KBM-7 (cell line): ENCODE data around the gene RANBP6.
A peak's percentile ranks its signal among the peaks of the same experiment; 100 is the strongest.
"Not testable (repeated sequence)": the region's sequence is repeated elsewhere in the genome, so short reads cannot be mapped to it uniquely, and the experiment has no call there.

Source experiments
- DNase-seq: peaks from one replicate; pipeline ENCODE4 v3.0.0-alpha.2; 2015
- in situ Hi-C: fragments of 300-500 bp; cut with MboI; formaldehyde crosslinking; loops from 2 replicates; pipeline ENCODE4 v1.14.3; 2020; ENCODE audit warnings: low sequenced_read_pairs, low pct_unique_long_range_greater_than_20kb, mixed read lengths

RANBP6 gene

DNA sequence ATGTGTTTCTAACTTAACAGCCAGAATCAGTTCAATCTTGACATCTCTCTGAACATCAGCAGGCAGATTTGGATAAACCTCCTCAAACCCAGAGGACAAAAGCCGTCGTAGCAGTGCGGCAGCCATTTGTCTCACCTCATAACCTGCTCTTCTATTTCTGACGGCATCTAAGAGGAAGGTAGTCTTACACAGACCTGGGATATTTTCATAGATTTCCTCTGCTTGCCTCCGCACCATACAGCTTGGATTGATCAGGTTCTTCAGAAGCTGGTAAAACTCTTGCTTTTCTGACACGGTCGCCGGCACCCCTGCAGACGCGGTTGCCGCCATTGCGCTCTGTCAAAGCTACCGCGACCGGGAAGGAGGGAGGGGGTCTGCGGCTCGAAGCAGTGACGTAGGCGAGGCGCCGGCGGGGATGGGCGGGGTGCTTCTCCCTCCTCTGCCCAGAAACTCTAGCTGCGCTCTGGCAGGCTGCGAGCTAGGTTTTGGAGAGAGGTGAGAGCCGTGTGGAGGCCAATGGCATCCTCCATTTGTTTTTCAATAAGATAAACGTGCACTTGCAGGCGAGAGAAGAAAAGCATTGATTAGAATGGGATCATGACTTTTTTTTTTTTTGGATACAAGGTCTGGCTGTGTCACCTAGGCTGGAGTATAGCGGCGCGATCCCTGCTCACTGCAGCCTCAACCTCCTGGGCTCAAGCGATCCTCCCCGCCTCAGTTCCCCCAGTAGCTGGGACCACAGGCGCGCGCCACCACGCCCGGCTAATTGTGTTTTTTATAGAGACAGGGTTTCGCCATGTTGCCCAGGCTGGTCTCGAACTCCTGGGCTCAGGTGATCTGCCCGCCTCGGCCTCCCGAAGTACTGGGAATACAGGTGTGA is at the start of gene RANBP6:
Gene RANBP6 (minus strand): TSS at position 347 of the 880 bp plus-strand sequence. CDS start 17 bp downstream, at position 330.
- peak; percentile 92 for DNase-seq
- in situ Hi-C loops = no loop called here

GRCh38 chr9:6063146-6063545 is 47.7 kb upstream of the RANBP6 start:
- in situ Hi-C loops, DNase-seq: not testable (repeated sequence)

DNA sequence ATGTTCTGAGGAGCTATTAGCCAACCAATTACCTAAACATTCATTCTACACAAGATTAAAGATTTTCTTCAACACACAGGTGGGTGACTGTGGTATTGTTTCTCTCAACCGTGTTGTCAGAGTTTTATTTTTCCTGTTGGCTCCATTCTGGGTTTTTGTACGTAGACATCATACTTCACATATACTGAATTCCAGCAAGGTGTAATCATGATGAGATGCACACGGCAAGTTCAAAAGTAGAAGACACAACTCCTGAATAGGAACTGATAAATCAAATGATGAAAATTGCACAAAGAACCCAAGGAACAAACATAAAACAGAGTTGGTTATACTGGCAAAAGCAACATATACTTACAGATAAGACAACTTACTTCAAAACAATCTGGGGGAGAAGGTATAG is 40.2 kb upstream of the RANBP6 start:
- in situ Hi-C loops = no loop called here
- no peak for DNase-seq

DNA sequence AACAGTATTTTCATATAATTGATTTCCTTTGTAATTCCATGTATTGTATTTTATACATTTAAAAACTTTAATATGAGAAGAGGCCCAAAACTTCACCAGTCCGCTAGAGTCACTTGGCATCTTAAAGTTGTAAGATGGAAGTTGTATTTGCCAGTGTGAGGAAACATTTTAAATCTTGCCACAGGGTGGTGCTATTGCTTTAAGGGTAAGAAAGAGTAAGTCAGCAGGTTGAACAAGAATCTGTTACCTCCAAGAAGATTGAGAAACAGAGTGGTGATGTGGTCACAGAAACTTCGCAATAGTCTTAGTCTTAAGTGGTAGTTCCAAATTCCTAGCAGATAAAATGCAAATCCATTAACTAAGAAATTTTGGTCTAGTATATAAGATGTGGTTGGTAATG is 39.8 kb upstream of the RANBP6 start:
- peak; percentile 92 for DNase-seq
- in situ Hi-C loops = no loop called here

DNA sequence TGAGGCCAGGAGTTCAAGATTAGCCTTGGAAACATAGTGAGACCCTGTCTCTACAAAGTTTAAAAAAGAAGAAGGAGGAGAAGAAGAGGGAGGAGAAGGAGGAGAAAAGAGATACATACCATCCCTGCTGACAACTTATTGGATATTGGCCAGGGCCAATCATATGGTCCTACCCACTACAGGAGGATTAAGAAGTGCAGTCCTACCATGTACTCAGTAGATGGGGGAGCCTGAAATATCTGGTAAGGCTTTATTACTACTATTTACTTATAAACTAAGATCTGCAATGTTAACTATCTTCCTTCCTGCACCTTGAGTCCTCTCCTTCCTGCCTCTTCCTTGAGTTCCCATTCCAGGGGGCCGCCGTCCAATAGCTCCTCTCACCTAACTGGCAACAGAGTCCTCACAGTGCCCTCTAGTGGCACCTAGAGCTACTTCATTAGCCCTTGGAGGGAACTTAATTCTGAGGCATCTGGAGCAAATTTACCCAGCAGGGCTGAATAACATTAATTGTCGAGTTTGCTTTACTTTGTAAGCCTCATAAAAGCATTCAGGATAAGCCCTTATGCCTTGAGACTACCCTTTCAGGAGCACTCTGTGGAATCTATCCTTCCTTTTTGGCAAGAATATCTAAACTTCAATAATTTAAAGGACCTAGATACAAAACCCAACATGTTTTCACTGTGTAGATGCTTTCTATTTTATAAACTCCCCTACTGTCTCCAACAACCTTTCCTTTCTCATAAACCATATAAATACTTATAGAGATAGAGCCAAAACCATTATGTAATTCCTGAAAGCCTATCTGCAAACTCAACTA is 39.1 kb upstream of the RANBP6 start:
- peak; percentile 78 for DNase-seq
- in situ Hi-C loops = no loop called here

DNA sequence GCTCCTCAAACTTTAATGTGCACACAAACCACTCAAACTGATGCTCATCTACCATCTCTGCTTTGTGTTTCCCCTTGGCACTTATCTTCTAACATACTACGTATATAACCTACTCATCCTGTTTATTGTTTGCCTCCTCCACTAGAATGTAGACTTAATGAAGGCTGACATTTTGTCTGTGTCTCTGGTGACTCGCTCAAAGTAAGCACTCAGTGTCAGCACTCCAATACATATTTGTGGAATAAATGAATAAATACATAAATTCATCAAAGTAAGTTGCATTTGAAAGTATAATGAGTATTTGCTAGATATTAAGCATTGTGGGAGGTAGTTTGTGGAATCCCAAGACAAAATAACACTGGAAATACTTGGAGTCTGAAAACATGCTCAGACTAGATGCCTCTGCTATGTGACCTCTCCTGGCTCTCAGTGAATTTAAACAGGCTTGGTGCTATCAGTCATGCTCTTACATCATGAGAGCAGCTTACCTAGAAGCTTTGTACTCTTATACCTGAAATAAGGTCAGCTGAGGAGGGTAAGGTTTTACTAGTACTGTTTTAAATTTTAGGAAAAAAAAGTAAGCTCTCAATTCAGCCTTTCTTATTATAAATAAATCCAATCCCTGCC is 37.0 kb upstream of the RANBP6 start:
- in situ Hi-C loops = no loop called here
- no peak for DNase-seq

GRCh38 chr9:6051511-6051950 is 36.1 kb upstream of the RANBP6 start:
- in situ Hi-C loops = no loop called here
- no peak for DNase-seq

- in situ Hi-C loops = no loop called here
- DNase-seq = peak; percentile 74
These were observed 34.4 kb upstream of the RANBP6 start for GRCh38 chr9:6049798-6050197.

DNA sequence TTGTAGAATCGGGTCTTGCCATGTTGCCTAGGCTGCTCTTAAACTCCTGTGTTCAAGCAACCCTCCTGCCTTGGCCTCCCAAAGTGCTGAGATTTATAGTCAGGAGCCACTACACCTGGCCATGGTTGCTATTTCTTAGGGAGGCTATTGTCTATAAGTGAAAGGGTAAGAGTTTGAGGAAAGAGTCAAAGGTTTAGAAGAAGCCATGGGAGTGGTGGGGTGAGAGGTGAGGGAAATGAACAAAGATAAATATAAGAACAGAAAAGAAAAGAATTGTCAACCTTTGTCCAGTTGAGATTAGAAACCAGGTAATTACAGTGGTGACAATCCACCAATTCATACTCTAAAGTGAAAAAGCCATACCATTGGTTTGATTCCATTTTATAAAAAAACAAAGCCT is 32.6 kb upstream of the RANBP6 start:
- in situ Hi-C loops = no loop called here
- no peak for DNase-seq

GRCh38 chr9:6047020-6047419 is 31.6 kb upstream of the RANBP6 start:
- in situ Hi-C loops = no loop called here
- no peak for DNase-seq

DNA sequence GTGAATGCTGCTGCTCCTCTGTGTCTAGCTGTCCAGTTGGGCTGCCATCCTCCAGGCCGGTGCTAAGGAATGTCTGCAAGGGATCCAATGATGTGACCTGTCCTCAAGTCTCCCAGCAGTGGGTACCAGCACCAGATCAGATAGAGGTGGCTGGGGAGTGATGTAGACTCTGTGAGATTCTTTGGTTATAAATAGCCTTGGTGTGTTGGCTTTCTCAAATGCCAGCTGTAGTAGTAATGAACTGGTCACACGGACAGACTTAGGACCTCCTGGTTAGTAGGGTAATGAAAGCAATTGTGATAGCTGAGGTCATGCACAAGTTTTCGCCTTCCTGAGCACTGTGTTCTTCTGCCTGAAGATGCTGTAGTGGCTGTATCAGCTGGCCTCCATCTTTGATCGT is 29.9 kb upstream of the RANBP6 start:
- in situ Hi-C loops = no loop called here
- no peak for DNase-seq

DNA sequence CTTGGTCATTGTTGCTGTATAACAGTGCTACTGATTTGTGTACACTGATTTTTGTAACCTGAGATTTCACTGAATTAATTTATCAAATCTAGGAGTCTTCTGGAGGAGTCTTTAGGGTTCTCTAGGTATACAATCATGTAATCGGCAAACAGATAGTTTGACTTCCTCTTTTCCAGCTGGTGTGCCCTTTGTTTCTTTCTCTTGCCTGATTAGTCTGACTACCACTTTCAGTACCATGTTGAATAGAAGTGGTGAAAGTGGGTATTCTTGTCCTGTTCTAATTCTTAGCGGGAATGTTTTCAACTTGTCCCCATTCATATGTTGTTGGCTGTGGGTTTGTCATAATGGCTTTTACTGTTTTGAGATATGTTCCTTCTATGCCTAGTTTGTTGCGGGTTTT is 24.7 kb upstream of the RANBP6 start:
- in situ Hi-C loops = no loop called here
- DNase-seq = peak; percentile 23

GRCh38 chr9:6036391-6036790 is 21.0 kb upstream of the RANBP6 start:
- no peak for DNase-seq
- in situ Hi-C loops = no loop called here

GRCh38 chr9:6034954-6035353 is 19.5 kb upstream of the RANBP6 start:
- in situ Hi-C loops = no loop called here
- DNase-seq = no peak

DNA sequence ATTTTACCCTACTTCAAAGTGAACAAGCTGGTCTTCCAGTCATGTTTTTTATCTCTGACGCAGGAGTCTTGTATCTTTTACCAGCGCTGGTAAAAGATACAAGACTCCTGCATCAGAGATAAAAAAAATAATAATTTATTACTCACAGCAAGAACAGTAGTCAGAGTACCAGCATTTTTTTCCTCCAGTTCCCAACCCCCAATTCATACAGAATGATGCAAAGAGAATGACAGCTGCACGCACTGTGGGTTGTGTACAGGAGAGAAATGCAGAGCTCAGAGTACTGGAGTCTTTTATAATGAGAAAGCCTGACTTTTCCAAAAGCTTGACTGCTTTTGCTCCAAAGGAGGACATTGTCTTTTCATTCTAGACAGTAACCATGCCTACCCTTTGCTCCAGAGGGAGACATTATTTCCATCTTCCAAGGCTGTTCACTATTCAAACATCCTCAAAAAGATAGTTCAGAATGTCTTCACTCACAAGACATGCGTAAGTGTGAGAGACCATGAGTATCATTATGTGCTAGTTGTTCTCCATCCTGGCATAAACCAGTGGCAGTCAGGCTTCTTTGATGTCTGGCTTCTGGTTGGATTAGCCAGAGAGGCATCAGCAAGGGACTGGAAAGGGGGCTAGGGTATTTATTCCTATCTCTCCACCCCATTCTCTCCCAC is 14.3 kb upstream of the RANBP6 start:
- in situ Hi-C loops = no loop called here
- DNase-seq = no peak

DNA sequence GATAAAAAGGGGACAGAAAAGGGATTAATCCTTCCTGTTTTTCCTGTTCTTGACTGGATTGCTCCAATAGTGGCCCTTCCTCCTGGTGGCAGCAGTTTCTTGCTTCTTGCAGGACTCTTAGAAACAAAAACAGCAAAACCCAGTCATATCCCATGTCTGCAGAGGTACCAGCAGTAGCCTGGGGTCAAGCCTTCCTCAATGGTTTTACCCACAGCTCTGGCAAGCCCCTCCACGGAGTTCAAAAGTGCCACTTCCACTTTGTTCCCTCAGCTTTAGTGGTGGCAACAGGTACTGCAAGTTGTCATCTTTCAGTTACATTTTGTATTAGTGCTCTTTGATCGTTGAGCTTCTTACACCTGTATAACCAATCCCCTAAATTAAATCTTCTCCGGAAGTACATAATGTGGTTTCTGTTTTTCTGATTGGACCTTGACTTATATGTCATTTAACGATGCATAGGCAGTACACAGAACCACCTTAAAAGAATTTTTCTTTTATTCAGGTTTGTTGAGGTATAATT is 8.7 kb upstream of the RANBP6 start:
- peak; percentile 51 for DNase-seq

GRCh38 chr9:6016975-6017374 is 1.6 kb upstream of the RANBP6 start:
- in situ Hi-C loops, DNase-seq: not testable (repeated sequence)

More for the DNA sequence above, 8.7 kb upstream of the RANBP6 start:
- in situ Hi-C loops = no loop called here

DNA sequence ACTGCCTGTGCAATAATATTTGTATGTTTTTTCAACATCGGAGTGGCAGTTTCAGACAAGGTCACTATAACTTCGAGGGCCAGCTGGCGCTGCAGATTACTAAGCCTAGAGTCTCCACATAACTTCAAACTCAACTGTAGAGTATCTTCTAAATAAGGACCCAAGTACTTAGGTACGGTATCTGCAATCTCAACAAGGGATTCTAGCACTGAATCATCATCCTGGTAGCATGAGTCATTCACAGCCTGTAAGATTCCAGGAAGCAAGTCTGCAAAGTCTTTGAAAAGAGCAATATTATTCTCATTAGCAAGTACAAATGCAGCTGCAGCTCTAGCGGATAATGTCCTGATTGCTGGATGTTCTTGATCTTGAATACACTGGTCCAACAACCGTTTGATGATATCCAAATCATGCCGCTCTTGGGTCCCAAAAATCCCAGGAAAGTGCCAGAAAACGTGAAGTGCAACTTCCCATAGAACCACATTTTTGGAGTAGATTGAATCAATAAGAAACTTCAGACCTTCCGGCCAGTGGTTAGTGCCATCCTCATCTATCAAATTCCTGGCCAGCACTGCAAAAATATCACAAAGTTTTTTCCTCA is 654 bp downstream of the RANBP6 start:
- DNase-seq = no peak
- in situ Hi-C loops = no loop called here
